ELR (cell line): ENCODE data around the gene BLMH.
"Not testable (repeated sequence)": the region's sequence is repeated elsewhere in the genome, so short reads cannot be mapped to it uniquely, and the experiment has no call there.

Experiments used
- DNase-seq: peaks from one replicate; pipeline ENCODE4 v3.0.0-alpha.2; 2015; ENCODE audit warnings: low read depth

Gene BLMH

DNA sequence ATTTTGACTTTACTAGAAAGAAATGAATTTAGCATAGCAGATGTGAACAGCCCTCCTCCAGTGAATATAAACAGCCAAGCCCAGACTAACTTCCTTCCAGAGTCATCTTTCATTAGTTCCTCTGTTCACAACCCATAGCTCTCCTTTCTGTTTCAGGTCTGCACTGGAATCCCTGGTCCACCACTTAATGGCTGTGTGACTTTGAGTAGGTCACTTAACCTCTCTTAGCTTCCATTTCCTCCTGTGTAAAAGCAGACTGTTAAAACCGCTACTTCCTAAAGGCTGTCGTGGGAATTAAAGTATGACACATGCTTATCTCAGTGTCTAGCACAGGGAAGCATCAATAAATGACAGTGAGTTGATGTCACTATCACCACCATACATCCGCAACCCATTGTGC, 63.7 kb downstream of the BLMH start:
- DNase-seq: no peak

DNA sequence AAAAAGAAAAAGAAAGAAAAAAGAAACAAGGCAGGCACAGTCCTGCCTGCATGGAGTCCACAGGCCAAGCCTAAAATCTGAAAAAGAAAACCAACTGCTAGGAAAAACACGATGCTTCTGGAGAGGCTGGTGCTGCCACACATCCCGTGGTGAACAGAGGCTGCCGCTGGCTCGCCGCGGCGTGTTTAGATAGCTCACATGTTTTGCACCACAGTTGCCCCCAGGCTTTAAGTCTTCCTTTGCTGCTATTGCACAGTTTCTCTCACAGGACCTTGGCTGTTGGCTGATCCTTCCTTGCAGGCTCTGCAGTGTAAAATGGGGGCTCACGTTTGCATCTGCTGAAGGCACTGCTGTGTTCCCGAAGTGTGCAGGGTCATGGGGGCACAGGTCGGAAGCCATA, 64.9 kb downstream of the BLMH start:
- DNase-seq: peak; percentile 45

GRCh38 chr17:30225919-30226553, 65.7 kb downstream of the BLMH start:
- no peak for DNase-seq

DNA sequence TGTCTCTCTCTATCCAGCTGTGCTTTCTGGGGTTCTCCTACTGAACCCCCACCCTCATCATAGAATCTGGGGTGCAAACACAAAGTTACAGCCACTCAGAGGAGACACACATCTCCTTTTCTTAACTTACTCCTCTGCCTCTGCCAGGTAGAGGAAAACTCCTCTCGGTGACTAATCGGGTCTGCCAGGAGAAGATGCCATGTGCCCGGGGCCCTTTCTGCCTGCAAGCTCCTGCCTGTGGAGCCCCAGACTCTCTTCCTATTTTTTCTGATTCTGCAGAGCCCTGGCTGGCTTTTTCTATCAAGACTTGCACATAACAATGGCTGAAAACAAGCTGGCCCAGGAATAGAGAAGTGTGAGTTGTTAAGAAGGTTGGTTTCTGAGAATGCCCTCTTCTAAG, 66.6 kb downstream of the BLMH start:
- DNase-seq: no peak

- no peak for DNase-seq
Measured at GRCh38 chr17:30224419-30224960, 67.3 kb downstream of the BLMH start.

GRCh38 chr17:30222721-30223175, 69.0 kb downstream of the BLMH start:
- no peak for DNase-seq

GRCh38 chr17:30222251-30222650, 69.5 kb downstream of the BLMH start:
- no peak for DNase-seq

GRCh38 chr17:30221346-30221745, 70.4 kb downstream of the BLMH start:
- no peak for DNase-seq

DNA sequence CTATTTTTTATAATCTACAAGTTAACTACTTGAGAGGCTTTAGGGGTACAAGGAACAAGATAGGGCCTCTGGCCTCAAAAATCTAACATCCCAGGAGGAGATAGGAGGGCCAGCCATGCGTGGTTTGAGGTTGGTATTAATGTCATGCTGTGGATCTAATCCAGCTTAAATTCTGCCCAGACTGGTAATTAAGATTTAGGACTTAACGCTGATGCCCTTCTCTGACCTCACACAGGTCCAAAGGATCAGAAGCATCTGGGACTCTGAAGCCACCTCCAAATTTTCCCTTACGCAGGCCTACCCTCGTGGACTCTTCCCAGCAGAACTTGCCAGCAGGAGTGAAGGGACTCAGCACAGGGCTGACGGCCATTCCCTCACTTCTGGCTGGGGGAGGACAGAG, 71.3 kb downstream of the BLMH start:
- DNase-seq: no peak

DNA sequence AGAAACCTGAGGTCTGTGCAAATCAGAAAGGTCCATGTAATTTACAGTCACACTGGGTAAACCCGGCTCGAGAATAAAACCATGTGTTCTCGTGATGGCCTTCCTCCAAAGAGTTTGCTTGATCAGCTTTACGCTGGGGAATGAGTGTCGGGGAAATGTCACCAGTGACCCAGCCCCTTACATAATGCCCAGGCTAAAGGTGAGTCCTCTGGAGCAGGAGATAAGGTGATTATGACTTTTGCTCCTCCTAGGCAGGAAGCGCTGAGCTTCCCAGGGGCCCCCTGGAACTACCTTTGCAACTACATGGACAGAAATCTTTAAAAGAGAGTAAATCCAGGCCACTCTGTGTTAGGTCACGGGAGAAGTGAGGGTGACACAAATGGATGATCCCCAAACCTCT, 71.9 kb downstream of the BLMH start:
- no peak for DNase-seq

- no peak for DNase-seq
Measured at GRCh38 chr17:30219315-30219714, 72.4 kb downstream of the BLMH start.

GRCh38 chr17:30218799-30219198, 72.9 kb downstream of the BLMH start:
- DNase-seq: no peak

GRCh38 chr17:30217746-30218245, 73.9 kb downstream of the BLMH start:
- DNase-seq: no peak

DNA sequence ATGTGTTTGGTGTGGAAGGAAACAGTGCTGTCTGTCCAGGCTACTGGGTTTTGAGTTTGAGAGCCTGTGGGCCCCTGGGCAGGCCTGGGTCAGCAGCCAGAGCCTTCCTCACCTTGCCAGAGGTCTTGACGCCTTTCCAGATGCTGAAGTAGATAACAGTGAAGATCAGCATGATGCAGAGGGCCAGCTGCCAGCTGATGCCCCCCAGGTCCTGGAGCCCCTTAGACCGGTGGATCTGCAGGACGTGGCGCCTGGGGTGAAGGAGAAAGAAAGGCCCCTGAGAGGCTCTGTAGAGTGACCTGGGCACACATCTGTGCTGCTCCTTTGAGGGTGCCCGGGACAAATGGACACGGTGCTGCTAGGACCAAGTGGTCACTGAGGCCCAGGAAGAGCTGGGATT, 74.7 kb downstream of the BLMH start:
- no peak for DNase-seq

- DNase-seq: no peak
Measured at GRCh38 chr17:30212750-30213149, 79.0 kb downstream of the BLMH start.

GRCh38 chr17:30211371-30211770, 80.4 kb downstream of the BLMH start:
- DNase-seq: no peak

DNA sequence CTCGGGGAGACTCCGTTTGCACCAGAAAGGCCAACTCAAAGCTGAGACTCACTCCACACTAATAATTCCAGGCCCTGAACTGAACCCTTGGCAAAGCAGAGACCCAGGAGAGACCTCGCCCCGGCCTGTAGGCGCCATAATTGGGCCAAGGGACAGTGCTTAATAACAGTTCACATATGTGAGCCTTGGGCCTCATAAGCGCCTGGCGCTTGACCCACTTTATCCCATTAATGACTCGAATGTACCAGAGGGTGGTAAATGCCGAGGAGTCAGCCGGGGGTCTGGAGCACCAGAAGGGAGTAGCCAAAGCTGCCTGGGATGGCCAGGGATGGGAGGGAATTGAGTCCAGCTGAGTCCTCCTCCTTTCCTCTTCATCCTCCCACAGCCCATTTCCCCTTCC, 80.8 kb downstream of the BLMH start:
- no peak for DNase-seq

- DNase-seq: no peak
Measured at GRCh38 chr17:30210366-30210765, 81.4 kb downstream of the BLMH start.

- no peak for DNase-seq
Measured at GRCh38 chr17:30209930-30210329, 81.8 kb downstream of the BLMH start.

DNA sequence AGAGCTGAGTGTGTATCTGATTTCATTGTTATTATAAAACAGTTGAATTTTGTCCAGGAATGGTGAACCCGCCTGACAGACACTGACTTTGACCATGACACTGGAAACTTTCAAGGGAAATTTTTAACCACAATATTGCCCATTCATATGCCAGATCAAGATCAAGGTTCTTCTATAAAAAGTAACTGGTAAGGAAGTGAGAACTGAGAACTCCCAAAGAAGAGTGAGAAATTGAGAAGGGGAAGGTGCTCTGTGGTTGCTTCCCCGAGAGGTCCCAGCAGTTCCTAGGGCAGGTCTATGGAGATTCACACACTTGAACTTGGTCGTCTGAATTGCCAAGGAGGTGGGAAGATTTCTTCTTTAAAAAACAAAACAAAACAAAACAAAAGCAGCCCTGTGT, 83.5 kb downstream of the BLMH start:
- no peak for DNase-seq

DNA sequence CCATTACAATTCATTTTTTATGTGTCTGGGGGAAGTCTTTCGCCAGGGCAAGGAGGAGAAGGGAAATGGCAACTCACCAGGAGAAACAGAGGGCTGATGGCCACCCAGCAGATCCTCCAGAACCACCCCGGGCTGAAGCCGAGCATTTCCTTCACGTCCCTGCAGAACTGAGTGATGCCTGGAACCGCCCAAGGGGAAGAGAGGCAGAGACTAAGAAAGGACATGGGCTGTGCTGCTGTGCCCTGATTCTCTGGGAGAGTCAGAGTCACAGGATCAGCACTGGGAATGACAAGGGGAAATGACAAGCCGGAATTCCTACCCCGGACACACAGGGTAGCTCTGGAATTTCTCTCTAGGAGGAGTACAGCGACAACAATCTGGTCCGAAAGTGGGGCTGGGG, 84.1 kb downstream of the BLMH start:
- no peak for DNase-seq

GRCh38 chr17:30203471-30203981, 88.2 kb downstream of the BLMH start:
- DNase-seq: no peak

DNA sequence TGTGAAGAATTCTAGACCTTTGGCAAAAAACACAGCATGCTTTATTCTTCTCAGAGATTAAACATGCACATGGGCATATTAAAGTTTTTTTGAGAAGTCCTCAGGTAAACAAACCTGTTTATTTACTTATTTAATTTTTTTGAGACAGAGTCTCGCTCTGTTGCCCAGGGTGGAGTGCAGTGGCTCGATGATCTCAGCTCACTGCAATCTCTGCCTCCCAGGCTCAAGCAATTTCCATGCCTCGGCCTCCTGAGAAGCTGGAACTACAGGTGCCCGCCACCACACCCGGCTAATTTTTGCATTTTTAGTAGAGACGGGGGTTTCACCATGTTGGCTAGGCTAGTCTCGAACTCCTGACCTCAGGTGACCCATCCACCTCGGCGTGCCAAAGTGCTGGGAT, 91.1 kb downstream of the BLMH start:
- DNase-seq: not testable (repeated sequence)

DNA sequence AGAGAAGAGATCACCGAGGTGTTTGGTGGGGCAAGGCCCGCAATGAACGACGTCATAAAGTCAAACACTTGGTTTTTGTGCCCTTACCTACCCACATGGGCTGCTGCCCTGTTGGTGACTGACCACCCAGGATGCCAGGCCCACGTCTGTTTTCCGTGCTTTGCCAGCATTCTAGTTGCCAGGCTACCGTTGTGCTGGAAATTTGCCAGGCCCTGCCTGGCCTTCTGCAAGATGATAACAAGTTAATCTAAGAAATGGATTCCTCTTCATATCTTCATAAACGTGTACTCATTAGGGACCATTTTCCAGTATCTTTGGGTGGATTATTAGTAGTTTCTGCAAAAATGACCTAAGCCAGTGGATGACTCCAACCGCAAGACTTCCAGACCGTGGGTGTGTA, 91.6 kb downstream of the BLMH start:
- DNase-seq: no peak
